ENCODE measurements around the gene HELZ. TPM values are rescaled to one million over a fixed set of nuclear protein-coding genes. Genes with fewer than 3 reads are reported as not detected.
A peak's percentile ranks its signal among the peaks of the same experiment; 100 is the strongest.

Gene HELZ
- total RNA-seq = 10 to 100 TPM; 47.3 to 95.4 (median 61.3) TPM

DNA sequence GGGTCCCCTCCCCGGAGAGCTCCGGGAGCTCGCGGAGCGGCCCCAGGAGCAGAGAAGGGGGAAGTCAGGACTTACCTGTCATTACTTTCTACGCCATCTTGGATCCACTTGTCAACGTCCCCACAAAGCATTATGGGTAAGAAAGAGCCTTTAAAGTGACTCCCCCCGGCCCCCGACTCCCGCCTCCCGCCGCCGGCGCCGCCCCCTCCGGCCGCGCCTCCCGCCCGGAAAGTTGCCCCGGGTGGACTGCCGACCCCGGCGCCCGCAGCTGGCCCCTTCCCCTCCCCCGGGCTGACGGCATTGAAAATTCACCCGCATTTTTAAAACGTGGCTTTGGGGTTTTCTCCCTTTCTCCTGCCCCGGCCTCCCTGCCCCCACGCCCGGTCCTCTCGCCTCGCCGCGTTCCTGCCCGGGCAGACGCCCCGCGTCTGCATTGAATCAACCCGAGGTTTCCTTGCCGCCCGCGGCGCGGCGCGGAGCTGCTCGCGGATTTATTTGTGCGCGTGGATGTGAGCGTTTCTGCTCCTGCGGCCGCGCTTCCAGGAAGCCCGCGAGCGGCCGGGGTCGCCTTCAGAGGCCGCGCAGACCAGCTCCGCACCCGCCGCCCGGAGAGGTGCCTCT is at the start of gene HELZ:
TSS of gene HELZ (minus strand) at position 124 of the 621 bp plus-strand sequence. CDS start 26,392 bp downstream, outside the sequence.
- 0 to 1% methylated on average over 39 to 58 of the region's 67 CpGs for WGBS, 2 donors
- H3K4me1 ChIP-seq = peaks cover 0 to 48% (median 7%) of the 10 kb centered on the region in 4 donors
- H3K27ac ChIP-seq = peak within 1 kb of the TSS; percentile 74 to 91 (median 84)
- no peaks in the 10 kb centered on the region for H3K36me3 ChIP-seq
- H3K4me3 ChIP-seq = peak within 1 kb of the TSS; percentile 73 to 98 (median 90)
- no peak for TF ChIP-seq CTCF (IDR thresholded peaks at IDR 0.05)
- TF ChIP-seq EP300 (IDR thresholded peaks at IDR 0.05) = peak in 1 of 2 donors; percentile 41
- no peaks in the 10 kb centered on the region for H3K27me3 ChIP-seq
- H3K9me3 ChIP-seq = no peaks in the 10 kb centered on the region
- peak; percentile 36 to 65 for DNase-seq (ENCODE audit: low spot score in 2 of 2)

GRCh38 chr17:67293251-67294203 is 48.5 kb upstream of the HELZ start:
- Histone ChIP-seq H3K4me3 (peak overlapping the region in 1 of 4 donors; percentile 18), H3K27ac (peak overlapping the region in 1 of 4 donors; percentile 12), H3K36me3 (no peaks in the 10 kb centered on the region), H3K4me1 (peaks cover 0 to 39% (median 3%) of the 10 kb centered on the region in 4 donors), H3K27me3 (no peaks in the 10 kb centered on the region), H3K9me3 (no peaks in the 10 kb centered on the region)
- 51 to 54% methylated on average over 32 of the region's 32 CpGs for WGBS, 2 donors
- peak; percentile 41 to 66 for DNase-seq (ENCODE audit: low spot score in 2 of 2)
- TF ChIP-seq EP300 (IDR thresholded peaks at IDR 0.05) (no peak), POLR2A (IDR thresholded peaks at IDR 0.05) (no peak), CTCF (IDR thresholded peaks at IDR 0.05) (peak; percentile 74 to 82 (median 79))

- no peaks in the 10 kb centered on the region for H3K9me3 ChIP-seq
- peaks cover 0 to 41% (median 3%) of the 10 kb centered on the region in 4 donors for H3K4me1 ChIP-seq
- WGBS, 2 donors = 48 to 53% methylated on average over 11 of the region's 11 CpGs
- H3K27me3 ChIP-seq = no peaks in the 10 kb centered on the region
- H3K27ac ChIP-seq = peak overlapping the region in 2 of 4 donors; percentile 33 to 38
- H3K4me3 ChIP-seq = no peak overlapping the region
- TF ChIP-seq CTCF (IDR thresholded peaks at IDR 0.05) = no peak
- no peak for TF ChIP-seq EP300 (IDR thresholded peaks at IDR 0.05)
- TF ChIP-seq POLR2A (IDR thresholded peaks at IDR 0.05) = no peak
- DNase-seq (ENCODE audit: low spot score in 2 of 2) = no peak
- no peaks in the 10 kb centered on the region for H3K36me3 ChIP-seq
These were observed 45.8 kb upstream of the HELZ start for GRCh38 chr17:67290711-67291291.

GRCh38 chr17:67290244-67290643 is 45.2 kb upstream of the HELZ start:
- TF ChIP-seq EP300 (IDR thresholded peaks at IDR 0.05) (no peak), CTCF (IDR thresholded peaks at IDR 0.05) (no peak)
- no peaks in the 10 kb centered on the region for H3K36me3 ChIP-seq
- no peaks in the 10 kb centered on the region for H3K9me3 ChIP-seq
- DNase-seq (ENCODE audit: low spot score in 2 of 2) = no peak
- H3K27ac ChIP-seq = peak overlapping the region in 2 of 4 donors; percentile 23 to 50
- H3K4me1 ChIP-seq = peaks cover 0 to 41% (median 3%) of the 10 kb centered on the region in 4 donors
- WGBS, 2 donors = 55 to 75% methylated on average over 3 of the region's 3 CpGs
- no peaks in the 10 kb centered on the region for H3K27me3 ChIP-seq
- no peak overlapping the region for H3K4me3 ChIP-seq
